ENCODE results near the gene NUDT8.
"Not testable (repeated sequence)": the region's sequence is repeated elsewhere in the genome, so short reads cannot be mapped to it uniquely, and the experiment has no call there.

The NUDT8 gene

DNA sequence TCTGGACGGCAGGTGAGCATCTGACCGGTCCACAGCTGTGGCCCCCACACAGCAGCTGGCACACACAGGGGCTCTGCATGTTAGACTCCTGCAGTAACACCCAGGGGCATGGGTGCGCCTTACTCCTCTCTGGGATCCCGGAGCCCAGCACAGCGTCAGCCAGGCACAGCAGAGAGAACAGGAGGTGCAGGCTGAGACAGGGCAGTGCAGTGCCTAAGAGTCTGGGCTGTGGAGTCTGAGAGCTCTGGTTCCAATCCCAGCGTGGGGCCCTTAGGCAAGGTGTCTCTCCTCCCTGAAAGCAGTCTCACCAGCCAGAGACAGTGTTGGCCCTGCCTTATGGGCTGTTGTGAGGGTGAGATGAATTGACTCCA, 2.3 kb downstream of the NUDT8 start:
- DNase-seq: no peak

GRCh38 chr11:67626970-67627369, 2.8 kb downstream of the NUDT8 start:
- DNase-seq: no peak

DNA sequence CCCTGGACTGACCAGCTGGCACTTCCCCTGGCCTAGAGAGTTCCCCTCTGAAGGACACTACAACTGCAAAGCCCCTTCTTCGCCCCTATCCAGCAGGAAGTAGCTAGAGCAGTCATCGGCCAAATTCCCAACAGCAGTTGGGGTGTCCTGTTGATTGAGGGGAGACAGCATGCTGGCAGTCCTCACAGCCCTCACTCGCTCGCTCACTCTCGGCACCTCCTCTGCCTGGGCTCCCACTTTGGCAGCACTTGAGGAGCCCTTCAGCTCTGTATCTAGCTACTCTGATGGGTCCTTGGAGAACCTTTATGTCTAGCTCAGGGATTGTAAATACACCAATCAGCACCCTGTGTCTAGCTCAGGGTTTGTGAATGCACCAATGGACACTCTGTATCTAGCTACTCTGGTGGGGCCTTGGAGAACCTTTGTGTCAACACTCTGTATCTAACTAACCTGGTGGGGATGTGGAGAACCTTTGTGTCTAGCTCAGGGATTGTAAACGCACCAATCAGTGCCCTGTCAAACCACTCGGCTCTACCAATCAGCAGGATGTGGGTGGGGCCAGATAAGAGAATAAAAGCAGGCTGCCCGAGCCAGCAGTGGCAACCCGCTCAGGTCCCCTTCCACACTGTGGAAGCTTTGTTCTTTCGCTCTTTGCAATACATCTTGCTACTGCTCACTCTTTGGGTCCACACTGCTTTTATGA, 3.5 kb downstream of the NUDT8 start:
- not testable (repeated sequence) for DNase-seq

DNA sequence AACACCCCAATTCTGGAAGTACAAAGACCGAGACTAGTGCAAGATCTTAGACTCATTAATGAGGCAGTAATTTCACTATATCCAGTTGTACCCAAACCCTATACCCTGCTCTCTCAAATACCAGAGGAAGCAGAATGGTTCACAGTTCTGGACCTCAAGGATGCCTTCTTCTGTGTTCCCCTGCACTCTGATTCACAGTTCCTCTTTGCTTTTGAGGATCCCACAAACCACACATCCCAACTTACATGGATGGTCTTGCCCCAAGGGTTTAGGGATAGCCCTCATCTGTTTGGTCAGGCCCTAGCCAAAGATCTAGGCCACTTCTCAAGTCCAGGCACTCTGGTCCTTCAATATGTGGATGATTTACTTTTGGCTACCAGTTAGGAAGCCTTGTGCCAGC, 5.9 kb downstream of the NUDT8 start:
- not testable (repeated sequence) for DNase-seq

GRCh38 chr11:67622905-67623304, 6.8 kb downstream of the NUDT8 start:
- not testable (repeated sequence) for DNase-seq

DNA sequence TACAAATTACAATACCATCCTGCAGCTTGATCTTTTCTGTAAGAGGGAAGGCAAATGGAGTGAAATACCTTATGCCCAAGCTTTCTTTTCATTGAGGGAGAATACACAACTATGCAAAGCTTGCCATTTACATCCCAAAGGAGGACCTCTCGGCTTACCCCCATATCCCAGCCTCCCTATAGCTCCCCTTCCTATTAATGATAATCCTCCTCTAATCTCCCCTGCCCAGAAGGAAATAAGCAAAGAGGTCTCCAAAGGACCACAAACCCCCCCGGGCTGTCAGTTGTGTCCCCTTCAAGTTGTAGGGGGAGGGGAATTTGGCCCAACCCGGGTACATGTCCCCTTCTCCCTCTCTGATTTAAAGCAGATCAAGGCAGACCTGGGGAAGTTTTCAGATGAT, 7.8 kb downstream of the NUDT8 start:
- DNase-seq: not testable (repeated sequence)

- not testable (repeated sequence) for DNase-seq
Observed at GRCh38 chr11:67620621-67621020, 9.1 kb downstream of the NUDT8 start.

DNA sequence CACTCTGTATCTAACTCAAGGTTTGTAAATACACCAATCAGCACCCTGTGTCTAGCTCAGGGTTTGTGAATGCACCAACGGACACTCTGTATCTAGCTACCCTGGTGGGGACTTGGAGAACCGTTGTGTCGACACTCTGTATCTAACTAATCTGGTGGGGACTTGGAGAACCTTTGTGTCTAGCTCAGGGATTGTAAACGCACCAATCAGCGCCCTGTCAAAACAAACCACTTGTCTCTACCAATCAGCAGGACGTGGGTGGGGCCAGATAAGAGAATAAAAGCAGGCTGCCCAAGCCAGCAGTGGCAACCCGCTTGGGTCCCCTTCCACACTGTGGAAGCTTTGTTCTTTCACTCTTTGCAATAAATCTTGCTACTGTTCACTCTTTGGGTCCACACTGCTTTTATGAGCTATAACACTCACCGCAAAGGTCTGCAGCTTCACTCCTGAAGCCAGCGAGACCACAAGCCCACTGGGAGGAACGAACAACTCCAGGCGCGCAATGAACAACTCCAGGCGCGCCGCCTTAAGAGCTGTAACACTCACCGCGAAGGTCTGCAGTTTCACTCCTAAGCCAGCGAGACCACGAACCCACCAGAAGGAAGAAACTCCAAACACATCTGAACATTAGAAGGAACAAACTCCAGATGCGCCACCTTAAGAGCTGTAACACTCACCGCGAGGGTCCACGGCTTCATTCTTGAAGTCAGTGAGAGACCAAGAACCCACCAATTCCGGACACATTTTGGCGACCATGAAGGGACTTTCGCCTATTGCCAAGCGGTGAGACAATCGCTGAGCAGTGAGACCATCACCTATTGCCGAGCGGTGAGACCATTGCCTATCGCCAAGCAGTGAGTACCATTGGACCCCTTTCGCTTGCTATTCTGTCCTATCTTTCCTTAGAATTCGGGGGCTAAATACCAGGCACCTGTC, 9.8 kb downstream of the NUDT8 start:
- DNase-seq: not testable (repeated sequence)

DNA sequence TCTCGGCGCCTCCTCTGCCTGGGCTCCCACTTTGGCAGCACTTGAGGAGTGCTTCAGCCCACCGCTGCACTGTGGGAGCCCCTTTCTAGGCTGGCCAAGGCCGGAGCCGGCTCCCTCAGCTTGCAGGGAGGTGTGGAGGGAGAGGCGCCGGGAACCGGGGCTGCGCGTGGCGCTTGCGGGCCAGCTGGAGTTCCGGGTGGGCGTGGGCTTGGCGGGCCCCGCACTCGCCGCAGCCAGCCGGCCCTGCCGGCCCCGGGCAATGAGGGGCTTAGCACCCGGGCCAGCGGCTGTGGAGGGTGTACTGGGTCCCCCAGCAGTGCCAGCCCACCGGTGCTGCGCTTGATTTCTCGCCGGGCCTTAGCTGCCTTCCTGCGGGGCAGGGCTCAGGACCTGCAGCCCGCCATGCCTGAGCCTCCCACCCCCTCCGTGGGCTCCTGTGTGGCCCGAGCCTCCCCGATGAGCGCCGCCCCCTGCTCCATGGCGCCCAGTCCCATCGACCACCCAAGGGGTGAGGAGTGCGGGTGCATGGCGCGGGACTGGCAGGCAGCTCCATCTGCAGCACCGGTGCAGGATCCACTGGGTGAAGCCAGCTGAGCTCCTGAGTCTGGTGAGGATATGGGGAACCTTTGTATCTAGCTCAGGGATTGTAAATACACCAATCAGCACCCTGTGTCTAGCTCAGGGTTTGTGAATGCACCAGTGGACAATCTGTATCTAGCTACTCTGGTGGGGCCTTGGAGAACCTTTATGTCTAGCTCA, 10.7 kb downstream of the NUDT8 start:
- DNase-seq: not testable (repeated sequence)

DNA sequence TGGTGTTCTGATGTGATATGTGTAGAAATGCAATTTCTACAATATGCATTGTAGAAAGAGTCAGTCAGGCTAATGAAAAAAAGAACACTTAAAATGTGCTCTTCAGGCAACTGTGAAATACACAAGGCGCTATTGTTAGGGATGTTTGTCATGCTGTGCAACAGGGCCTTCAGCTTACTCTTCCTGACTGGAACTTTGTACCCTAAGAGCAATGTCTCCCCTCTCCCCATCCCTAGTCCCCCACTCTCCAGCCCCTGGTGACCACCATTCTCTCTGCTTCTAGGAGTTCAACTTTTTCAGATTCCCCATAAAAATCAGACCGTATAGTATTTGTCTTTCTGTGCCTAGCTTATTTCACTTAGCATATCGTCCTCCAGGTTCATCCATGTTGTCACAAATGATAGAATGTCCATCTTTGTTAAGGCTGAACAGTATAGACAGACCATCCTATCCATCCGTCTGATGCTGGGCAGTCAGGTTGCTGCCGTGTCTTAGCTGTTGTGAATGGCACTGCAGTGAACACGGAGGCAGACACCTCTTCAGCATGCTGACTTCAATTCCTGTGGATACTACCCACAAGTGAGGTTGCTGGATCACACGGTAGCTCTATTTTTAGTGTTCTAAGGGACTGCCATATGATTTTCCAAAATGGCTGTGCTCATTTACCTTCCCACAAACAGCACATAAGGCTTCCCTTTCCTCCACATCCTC, 12.3 kb downstream of the NUDT8 start:
- DNase-seq: no peak

GRCh38 chr11:67616431-67617242, 13.1 kb downstream of the NUDT8 start:
- DNase-seq: no peak

DNA sequence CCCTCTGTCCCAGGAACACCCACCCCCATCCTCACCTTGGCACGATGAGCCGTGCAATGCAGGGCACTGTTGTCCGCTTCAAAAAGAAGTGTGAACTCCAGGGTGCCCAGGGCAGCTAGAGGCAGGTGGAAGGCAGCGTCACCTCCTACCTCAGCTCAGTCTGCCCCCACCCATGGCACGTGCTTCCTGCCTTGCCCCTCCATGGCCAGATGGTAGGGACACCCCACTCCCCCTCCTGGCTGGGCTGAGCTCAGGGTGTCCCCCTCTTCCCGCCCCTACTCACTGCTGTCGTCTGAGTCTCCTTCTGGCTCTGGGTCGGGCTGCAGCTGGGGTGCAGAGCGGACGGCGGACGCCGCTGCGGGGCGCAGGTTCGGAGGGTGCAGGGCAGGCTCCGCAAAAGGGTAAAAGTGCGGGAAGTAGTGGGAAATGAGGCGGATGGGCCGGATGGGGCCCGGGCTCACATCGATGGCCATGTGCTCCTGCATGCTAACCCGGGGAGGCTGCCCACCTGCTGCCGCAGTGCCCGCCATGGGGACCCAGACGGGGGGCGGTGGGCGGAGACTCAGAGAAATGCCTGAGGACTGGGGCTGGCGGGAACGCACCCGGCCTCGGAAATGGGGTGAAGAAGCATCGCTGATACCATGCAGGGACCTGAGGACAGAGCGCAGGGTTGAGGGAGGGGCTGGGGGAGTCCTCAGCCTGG, 13.9 kb downstream of the NUDT8 start:
- no peak for DNase-seq

DNA sequence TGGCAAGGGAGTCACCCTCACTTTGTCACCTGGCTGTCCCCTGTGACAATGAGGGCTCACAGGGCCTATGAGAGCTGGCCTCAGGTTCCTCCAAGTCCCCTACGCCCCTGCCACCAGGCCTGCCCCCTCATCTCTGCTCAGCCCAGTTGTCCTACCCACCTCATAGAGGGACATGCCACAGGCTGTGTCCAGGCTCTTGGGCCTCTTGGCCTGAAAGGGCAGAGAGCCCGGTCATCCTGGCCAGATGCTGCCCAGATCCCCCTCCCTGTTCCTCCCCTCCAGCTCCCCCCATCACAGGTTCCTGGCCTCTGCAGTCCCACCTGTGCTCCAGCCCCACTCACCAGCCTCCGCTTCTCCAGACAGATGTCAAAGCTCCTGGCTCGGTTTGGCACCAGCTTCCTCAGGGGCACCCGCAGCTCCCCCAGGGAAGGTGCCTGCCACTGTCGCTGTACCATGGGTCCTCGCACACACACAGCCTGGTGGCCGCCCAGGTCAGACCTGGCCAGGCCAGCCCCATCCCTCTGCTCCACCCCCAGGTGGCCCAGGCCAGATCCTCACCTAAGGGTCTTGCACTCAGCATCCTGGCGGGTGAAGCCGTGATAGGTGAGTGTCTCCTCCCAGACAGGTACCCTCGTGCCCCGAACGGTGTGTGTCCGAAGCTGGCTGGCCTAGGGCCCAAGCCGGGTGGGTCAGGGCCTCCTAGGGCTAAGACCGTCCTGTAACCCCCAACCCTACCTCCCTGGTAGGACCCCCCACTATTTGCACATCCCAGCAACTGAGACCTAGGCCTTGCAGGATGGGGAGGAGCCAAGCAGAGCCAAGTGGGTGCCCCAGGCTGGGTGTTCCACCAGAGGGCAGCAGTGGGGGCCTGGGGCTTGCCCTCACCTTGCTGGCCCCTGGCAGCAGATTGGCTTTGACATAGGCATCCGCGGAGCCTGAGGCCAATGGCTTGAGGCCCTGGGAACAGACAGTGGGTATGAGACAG, 14.7 kb downstream of the NUDT8 start:
- no peak for DNase-seq

DNA sequence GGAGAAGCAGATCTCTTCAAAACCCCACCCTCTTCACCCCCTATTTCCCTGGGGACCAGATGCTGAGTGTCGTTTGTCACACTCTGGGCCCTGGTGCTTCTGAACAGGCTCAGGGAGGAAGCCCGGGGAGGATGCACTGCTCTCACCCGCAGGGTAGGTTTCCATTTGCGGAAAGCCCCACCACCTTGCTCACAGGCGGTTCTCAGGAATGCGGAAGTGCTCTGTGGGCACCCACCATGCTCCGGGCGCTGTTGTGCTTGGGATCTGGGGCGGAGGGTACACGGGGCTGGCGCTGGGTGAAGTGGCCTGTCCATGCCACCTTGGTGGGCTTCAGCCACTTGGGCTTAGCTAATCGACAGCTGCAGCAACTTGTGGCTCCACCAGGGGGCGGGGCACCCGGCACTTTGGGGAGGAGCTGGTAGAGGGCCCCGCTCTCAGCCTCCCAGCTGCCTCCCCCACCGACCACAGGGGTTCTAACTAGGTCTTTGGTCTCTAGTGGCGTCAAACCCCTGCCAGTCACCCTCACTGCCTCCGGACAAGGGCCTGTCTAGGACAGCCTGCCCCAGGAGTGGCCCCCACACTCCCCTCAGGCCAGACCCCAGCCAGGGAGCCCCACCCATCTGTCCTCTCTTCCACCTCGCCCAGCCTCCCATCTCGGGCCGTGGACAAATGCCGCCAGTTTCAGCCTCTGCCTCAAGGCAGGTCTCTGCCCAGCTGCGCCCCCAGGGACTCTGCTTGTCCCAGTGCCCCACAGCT, 15.6 kb downstream of the NUDT8 start:
- DNase-seq: peak; percentile 62

DNA sequence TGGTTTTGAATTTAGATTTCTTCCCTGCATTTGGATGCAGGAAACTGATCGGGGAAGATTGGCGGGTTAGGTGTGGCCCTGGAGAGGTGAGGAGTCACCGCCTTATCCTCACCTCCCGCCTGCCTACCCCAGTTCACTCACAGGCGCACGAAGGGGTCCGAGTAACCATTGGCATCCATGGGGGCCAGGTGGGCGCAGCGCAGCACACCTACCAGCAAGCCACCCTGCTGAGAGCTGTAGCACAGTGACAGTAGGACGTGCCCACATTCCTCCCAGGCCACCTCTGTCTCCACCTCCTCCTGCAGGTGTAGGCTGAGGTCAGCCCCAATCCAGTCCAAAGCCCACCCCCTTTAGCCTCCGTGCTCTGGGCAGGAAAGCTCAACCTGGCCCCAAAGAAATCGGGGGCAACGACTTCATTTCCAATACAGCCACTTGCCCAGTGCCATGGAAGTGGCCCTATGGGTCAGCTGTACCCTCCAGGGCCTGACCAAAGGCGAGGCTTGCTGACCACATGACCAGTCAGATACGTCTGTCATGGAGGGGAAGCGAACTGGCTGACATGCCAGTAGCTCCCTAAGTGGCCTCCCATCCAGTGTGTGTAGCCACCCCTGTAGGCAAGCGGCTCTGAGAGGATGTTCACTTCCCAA, 16.3 kb downstream of the NUDT8 start:
- no peak for DNase-seq

GRCh38 chr11:67612751-67613150, 17.0 kb downstream of the NUDT8 start:
- no peak for DNase-seq

DNA sequence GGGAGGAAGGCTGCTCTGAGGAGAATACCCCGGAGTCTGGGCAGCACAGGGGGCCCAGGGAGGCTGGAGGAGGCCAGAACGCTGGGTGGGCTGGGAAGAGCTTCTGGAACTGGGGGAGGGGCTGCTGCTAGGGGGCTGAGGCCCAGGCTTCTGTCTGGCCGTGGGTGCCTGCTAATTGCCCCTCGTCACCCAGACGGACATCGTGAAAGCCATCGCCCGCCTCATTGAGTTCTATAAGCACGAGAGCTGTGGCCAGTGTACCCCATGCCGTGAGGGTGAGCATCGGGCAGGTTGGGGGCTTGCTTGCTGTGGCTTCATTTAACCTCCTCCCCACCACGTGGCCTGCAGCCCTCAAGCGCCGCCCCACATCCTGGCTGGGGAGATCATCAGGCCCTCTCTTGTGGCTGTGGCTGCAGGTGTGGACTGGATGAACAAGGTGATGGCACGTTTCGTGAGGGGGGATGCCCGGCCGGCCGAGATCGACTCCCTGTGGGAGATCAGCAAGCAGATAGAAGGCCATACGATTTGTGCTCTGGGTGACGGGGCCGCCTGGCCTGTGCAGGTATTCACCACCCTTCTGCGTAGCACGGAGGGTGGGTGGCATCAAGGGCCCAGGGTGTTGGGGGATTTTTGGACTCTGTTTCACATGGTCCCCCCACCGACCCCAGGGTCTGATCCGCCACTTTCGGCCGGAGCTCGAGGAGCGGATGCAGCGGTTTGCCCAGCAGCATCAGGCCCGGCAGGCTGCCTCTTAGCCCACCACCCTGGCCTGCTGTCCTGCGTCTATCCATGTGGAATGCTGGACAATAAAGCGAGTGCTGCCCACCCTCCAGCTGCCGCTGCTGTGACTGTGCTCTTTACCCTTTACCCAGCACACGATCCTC, 17.8 kb downstream of the NUDT8 start:
- no peak for DNase-seq

All from retina (tissue), 1 donor.